HG03521 (cell line): Measurements from ENCODE around the gene BPNT1.
"Not testable (repeated sequence)": the region's sequence is repeated elsewhere in the genome, so short reads cannot be mapped to it uniquely, and the experiment has no call there.

Experiments used
- ATAC-seq: cut with Tn5 transposase; IDR thresholded peaks from one replicate; pipeline ENCODE4 v1.9.1; 2021; ENCODE audit warnings: mild to moderate bottlenecking, moderate library complexity; ENCODE audit not compliant: unreplicated experiment

Gene BPNT1, protein sequence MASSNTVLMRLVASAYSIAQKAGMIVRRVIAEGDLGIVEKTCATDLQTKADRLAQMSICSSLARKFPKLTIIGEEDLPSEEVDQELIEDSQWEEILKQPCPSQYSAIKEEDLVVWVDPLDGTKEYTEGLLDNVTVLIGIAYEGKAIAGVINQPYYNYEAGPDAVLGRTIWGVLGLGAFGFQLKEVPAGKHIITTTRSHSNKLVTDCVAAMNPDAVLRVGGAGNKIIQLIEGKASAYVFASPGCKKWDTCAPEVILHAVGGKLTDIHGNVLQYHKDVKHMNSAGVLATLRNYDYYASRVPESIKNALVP

GRCh38 chr1:220089650-220090556 is at the start of gene BPNT1:
BPNT1 (minus strand) TSS chr1:220089788; CDS start chr1:220079846, 9,942 bp downstream.
- peak; percentile 51 for ATAC-seq

DNA sequence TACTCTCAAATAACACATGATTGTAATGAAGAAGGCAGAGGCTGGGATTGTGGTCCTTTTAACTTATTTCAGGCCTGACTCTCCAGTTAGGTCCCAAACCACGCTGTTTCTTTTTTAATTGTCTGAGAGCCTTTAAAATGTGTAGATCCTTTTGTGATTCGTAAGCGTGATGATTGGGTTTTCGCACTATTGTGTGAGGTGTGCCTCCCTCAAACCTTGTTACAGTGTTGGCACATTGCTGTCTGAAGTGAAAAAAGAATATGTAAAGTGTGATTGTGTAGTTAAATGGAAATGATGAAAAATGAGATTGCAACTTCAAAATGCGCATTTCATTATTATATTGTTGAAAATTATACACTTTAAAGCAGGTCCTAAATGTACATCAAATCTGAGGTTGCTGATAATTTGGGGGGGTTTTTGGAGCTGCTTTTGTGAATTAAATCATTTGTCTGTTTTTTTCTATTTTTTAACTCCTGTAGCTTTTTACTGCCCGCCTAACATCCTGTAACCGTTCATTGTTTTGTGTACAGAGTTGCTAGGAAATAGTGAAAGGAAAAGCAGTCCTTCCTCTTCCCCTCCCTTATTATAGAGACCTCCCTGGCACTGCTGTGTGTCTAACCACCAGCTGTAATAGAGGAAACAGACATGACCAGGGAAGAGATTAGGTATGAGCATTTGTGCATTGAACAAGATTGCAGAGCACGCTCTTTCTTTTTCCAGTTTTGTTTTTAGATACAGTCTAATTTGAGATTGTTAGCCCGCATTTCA is 47.6 kb upstream of the BPNT1 start:
- ATAC-seq, result peak; percentile 62

- ATAC-seq, result no peak
These were observed 46.2 kb upstream of the BPNT1 start for GRCh38 chr1:220135755-220136154.

GRCh38 chr1:220129479-220130210 is 40.1 kb upstream of the BPNT1 start:
- no peak for ATAC-seq

DNA sequence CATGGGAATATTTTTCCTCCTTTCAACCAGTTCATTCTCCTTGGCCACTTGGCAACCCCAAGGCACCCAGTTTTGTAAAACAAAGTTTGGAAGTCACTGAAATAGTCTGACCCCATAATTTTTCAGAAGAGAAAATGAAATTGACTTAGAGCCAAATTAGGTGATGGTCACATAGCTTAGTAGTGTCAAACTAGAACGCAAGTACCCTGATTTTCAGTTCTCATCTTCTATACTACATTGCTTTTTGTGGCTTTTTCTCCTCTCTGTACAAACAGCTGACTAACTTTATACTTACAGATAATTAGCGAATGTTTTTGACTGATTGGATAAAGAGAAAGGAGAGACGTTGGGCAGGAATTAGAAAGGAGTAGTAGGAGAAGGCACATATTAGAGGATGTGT is 37.5 kb upstream of the BPNT1 start:
- no peak for ATAC-seq

DNA sequence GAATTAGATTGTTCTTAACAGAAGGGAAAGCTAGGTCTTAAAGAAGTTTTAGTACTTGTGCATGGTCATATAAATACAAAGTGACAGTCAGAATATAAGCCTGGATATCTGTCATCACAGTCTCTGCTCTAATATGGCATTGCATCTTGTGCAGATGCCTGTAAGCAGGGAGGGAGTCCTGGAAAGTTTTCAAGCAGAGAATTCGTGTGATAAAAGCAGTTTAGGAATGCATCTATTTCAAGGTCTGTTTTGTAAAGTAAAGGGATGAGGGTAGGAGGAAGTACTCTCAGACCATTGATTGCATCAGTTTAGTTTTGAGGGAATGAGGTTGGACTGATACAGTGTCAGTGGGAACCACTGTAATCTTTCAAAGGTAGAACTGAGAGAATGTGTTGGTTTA is 35.0 kb upstream of the BPNT1 start:
- no peak for ATAC-seq

- ATAC-seq, result no peak
These were observed 34.3 kb upstream of the BPNT1 start for GRCh38 chr1:220123889-220124288.

DNA sequence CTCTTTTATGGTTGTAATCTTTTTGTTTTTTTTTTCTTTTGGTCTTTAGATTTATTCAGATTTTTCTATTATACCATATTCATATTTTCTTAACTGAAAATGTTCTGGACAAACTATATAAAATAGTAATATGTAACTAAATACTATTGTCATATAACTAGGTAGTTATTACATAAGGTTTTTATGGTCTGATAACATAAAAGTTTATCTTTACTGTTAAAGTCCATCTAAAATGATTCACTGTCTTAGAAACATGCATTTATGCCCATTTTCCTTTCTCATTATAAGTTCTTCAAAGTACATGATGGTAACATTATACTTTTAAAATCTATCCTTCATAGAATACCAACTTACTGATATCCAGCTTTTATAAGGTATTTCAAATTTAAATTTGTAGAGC is 33.5 kb upstream of the BPNT1 start:
- no peak for ATAC-seq

GRCh38 chr1:220121791-220122530 is 32.4 kb upstream of the BPNT1 start:
- no peak for ATAC-seq

DNA sequence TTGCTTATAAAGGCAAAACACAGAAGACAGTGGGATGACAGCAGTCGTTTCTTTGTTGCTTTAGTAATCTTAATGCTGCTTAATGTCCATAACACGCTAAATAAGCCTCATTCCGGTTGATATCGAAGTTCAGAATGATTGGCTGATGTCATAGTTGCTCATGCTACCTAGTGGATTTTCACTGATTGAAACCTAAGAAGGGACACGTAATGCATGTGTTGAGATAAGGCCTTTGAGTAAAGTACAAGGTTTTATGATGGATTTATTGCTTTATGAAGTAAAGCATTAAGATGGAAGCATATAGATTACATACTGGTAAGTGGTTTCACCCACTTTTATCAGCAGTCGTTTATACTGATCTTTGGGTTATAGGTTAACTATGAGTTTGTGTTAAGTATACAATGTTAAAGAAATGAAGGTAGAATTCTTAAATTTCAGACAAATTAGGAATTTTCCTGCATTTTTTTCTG is 29.5 kb upstream of the BPNT1 start:
- no peak for ATAC-seq

GRCh38 chr1:220113136-220113695 is 23.6 kb upstream of the BPNT1 start:
- ATAC-seq, result no peak

DNA sequence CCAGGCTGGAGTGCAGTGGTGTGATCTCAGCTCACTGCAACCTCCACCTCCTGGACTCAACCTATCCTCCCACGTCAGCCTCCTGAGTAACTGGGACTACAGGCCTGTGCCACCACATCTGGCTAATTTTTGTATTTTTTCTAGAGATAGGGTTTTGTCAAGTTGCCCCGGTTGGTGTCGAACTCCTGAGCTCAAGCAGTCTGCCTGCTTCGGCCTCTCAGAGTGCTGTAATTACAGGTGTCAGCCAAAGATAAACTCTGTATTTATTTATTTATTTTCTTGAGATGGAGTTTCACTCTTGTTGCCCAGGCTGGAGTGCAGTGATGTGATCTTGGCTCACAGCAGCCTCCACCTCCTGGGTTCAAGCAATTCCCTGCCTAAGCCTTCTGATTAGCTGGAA is 23.0 kb upstream of the BPNT1 start:
- ATAC-seq, result not testable (repeated sequence)

DNA sequence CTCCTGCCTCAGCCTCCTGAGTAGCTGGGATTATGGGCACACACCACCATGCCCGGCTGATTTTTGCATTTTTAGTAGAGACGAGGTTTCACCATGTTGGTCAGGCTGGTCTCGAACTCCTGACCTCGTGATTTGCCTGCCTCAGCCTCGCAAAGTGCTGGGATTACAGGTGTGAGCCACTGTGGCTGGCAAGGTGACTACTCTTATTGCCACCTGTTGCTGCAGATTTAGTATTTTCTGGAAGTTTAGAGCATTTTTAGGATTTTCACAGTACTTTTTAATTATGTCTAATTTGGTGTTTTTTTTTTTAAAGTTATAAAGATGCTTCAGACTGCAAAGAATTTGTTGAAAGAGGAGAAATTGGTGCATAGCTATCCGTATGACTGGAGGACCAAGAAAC is 20.9 kb upstream of the BPNT1 start:
- not testable (repeated sequence) for ATAC-seq

- no peak for ATAC-seq
These were observed 10.2 kb upstream of the BPNT1 start for GRCh38 chr1:220099826-220100225.

DNA sequence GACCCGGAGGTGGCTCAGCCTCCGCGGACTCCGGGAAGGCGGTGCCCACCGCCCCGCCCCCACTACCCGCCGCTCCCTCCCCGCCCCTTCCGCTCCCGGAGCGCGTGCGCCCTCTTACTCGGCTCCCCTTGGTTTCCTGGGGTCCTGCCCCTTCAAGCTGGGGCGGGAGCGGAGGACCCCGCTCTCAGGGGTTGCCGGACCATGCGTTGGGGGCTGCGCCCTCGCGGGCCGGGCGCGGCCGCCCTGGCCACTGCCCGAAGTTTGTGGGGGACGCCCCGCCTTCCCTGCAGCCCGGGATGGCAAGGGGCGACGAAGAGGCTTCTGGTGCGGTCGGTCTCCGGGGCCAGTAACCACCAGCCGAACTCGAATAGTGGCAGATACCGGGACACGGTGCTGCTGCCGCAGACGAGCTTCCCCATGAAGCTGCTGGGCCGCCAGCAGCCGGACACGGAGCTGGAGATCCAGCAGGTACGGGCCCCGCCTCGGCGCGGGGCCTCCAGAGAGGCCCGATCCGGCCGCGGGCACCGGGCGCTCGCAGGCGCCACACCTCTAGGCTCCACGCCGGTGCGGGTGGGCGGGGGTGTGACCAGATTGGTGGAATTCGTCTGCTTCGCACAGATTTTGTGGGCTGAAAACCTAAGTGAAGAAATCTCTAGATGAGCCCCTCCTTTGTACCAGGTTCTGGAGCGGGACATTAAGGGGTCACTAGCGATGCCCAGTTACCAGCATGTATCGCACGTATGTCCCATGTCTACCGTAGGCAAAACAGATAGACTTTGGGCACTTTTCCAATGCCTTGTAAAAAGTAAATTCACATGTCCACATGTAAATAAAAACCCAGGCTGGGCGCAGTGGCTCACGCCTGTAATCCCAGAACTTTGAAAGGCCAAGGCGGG is 4.7 kb upstream of the BPNT1 start, which contains the start of gene IARS2:
TSS of gene IARS2 (plus strand) at position 117 of the 896 bp plus-strand sequence. CDS start at position 202, 85 bp downstream.
- peak; percentile 67 for ATAC-seq

- ATAC-seq, result peak; percentile 1
These were observed 3.9 kb upstream of the BPNT1 start for GRCh38 chr1:220093361-220094015.

GRCh38 chr1:220092694-220093093 is 3.1 kb upstream of the BPNT1 start:
- no peak for ATAC-seq

DNA sequence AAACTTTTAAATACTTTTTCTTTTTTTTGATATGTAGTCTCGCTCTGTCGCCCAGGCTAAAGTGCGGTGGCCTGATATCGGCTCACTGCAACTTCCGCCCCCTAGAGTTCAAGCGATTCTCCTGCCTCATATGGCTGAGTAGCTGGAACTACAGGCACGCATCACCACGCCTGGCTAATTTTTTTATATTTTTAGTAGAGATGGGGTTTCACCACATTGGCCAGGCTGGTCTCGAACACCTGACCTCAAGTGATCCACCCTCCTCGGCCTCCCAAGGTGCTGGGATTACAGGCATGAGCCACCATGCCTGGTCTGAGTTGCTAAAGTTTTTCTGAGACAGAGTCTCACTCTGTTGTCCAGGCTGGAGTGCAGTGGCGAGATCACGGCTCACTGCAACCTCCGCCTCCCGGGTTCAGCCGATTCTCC is 3.3 kb downstream of the BPNT1 start:
- ATAC-seq, result peak; percentile 43
